DND-41 (cell line): Measurements from ENCODE around the gene NRXN3.
"Not testable (repeated sequence)": the region's sequence is repeated elsewhere in the genome, so short reads cannot be mapped to it uniquely, and the experiment has no call there.

Source experiments
- ATAC-seq: fragments of 200-7000 bp; cut with Tn5 transposase; 3 replicates; pipeline ENCODE4 v1.9.1; 2021; ENCODE audit warnings: low read depth; ENCODE audit not compliant: insufficient read depth
- DNase-seq: peaks from one replicate; pipeline ENCODE4 v3.0.0-alpha.2; 2020
- H2AFZ ChIP-seq: 2 replicates; pipeline ENCODE4 v1.6.0; 2012; ENCODE audit warnings: low read depth, low read length
- H3K27ac ChIP-seq: 2 replicates; pipeline ENCODE4 v1.5.1; 2012; ENCODE audit warnings: low read length, inconsistent platforms
- H3K27me3 ChIP-seq: fragments of 200-600 bp; sonication (generic); 2 replicates; pipeline ENCODE4 v1.6.0; 2012; ENCODE audit warnings: low read length, mild to moderate bottlenecking, inconsistent platforms; ENCODE audit not compliant: insufficient read depth, poor library complexity
- H3K36me3 ChIP-seq: 2 replicates; pipeline ENCODE4 v1.5.1; 2012; ENCODE audit warnings: low read length, inconsistent platforms; ENCODE audit not compliant: insufficient read depth
- H3K4me1 ChIP-seq: 2 replicates; pipeline ENCODE4 v1.5.1; 2012; ENCODE audit warnings: mild to moderate bottlenecking, low read length; ENCODE audit not compliant: insufficient read depth
- H3K4me2 ChIP-seq: 2 replicates; pipeline ENCODE4 v1.6.0; 2012; ENCODE audit warnings: mild to moderate bottlenecking, moderate library complexity, low read length, inconsistent platforms; ENCODE audit not compliant: insufficient read depth
- H3K4me3 ChIP-seq, 2 experiments: fragments of 200-600 bp in 1 of 2; shearing (Covaris generic) in 1 of 2; 2 replicates each; pipeline ENCODE4 v1.5.1; 2012 to 2016; ENCODE audit warnings: inconsistent platforms in 2 of 2, low read length in 2 of 2, mild to moderate bottlenecking in 2 of 2, low read depth in 1 of 2, moderate library complexity in 1 of 2
- H3K79me2 ChIP-seq: 2 replicates; pipeline ENCODE4 v1.6.0; 2012; ENCODE audit warnings: low read length, inconsistent platforms; ENCODE audit not compliant: insufficient read depth
- H3K9ac ChIP-seq: 2 replicates; pipeline ENCODE4 v1.6.0; 2012; ENCODE audit warnings: low read depth, mild to moderate bottlenecking, inconsistent platforms, low read length, moderate library complexity
- H3K9me3 ChIP-seq: 2 replicates; pipeline ENCODE4 v1.5.1; 2012; ENCODE audit warnings: low read length, moderate library complexity, mild to moderate bottlenecking, inconsistent platforms; ENCODE audit not compliant: insufficient read depth, severe bottlenecking
- H4K20me1 ChIP-seq: 2 replicates; pipeline ENCODE4 v1.6.0; 2012; ENCODE audit warnings: low read length; ENCODE audit not compliant: insufficient read depth
- EZH2 ChIP-seq: IDR thresholded peaks from 3 replicates; pipeline ENCODE4 v1.6.1; 2012; ENCODE audit warnings: borderline replicate concordance, low read depth, mild to moderate bottlenecking, moderate library complexity, low read length, inconsistent platforms; ENCODE audit not compliant: severe bottlenecking
- TF ChIP-seq, protein P1 (sequence below): IDR thresholded peaks from 2 replicates; pipeline ENCODE4 v1.5.1; 2012; ENCODE audit warnings: borderline replicate concordance, low read length, moderate library complexity, mild to moderate bottlenecking; ENCODE audit not compliant: poor library complexity, severe bottlenecking; ENCODE audit errors: extremely low read depth

The NRXN3 gene

DNA sequence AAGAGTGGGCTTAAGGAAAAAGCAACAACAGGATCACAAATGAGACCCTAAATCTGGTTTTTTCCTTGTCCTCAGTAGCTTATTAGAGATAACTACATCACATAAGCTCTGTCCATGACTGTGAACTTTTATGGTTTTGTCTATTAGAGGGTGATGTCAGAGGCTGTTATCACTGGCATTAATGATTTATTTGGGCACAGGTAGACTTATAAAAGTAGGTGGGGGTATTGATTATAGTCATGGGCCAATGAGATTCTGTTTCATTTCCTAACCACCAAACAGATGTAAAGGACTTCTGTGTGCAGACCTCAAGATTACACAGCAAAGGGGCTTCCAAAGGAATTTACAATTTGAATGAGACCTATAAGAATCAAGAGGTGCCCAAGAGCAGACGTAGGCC, 316.4 kb downstream of the NRXN3 start:
- ATAC-seq, result no peak
- Histone ChIP-seq H4K20me1 (no peaks in the 10 kb centered on the region), H2AFZ (no peak overlapping the region), H3K79me2 (no peaks in the 10 kb centered on the region), H3K27ac (no peak overlapping the region), H3K9me3 (no peaks in the 10 kb centered on the region), H3K9ac (no peak overlapping the region), H3K4me3 (no peak overlapping the region), H3K4me2 (no peak overlapping the region), H3K27me3 (no peaks in the 10 kb centered on the region), H3K36me3 (no peaks in the 10 kb centered on the region), H3K4me1 (no peaks in the 10 kb centered on the region)
- TF ChIP-seq, protein P1, sequence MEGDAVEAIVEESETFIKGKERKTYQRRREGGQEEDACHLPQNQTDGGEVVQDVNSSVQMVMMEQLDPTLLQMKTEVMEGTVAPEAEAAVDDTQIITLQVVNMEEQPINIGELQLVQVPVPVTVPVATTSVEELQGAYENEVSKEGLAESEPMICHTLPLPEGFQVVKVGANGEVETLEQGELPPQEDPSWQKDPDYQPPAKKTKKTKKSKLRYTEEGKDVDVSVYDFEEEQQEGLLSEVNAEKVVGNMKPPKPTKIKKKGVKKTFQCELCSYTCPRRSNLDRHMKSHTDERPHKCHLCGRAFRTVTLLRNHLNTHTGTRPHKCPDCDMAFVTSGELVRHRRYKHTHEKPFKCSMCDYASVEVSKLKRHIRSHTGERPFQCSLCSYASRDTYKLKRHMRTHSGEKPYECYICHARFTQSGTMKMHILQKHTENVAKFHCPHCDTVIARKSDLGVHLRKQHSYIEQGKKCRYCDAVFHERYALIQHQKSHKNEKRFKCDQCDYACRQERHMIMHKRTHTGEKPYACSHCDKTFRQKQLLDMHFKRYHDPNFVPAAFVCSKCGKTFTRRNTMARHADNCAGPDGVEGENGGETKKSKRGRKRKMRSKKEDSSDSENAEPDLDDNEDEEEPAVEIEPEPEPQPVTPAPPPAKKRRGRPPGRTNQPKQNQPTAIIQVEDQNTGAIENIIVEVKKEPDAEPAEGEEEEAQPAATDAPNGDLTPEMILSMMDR, result no peak
- no peak for TF ChIP-seq EZH2
- DNase-seq, result no peak

DNA sequence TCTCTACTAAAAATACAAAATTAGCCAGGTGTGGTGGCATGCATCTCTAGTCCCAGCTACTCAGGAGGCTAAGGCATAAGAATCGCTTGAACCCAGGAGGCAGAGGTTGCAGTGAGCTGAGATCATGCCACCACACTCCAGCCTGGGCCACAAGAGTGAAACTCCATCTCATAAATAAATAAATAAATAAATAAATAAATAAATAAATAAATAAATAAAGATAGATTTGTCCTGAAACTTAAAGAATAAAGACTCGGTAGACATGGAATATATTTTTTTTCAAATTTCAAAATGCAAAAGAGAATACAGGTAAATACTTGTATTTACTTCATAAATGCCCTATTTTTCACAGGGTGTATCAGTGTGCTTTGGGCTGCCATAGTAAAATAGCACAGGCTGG, 317.4 kb downstream of the NRXN3 start:
- not testable (repeated sequence) for H3K4me1 ChIP-seq, H3K4me3 ChIP-seq, H2AFZ ChIP-seq, DNase-seq, H3K4me2 ChIP-seq, H3K27me3 ChIP-seq, H4K20me1 ChIP-seq, H3K27ac ChIP-seq, ATAC-seq, H3K79me2 ChIP-seq, H3K9ac ChIP-seq, H3K9me3 ChIP-seq, H3K36me3 ChIP-seq

DNA sequence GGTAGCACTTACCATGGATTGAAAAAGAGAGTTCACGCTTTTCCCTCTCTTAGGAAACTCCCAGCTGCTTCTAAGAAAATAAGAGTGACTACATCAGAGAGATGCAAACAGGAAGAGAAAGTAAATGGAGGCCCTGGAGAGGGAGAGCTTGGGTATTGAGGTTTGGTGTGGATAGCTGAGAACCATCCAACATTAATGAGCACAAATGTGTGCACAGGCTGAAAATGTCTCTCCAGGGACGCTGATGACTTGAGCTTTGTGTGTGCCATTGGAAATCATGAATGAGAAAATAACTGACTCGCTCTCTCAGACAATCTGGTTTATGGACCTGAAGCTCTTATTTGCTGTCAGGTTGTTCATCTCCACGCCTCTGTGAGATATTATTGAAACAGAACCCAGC, 318.8 kb downstream of the NRXN3 start:
- H2AFZ ChIP-seq, result no peak overlapping the region
- TF ChIP-seq, protein P1, result no peak
- TF ChIP-seq EZH2, result no peak
- H3K27ac ChIP-seq, result no peak overlapping the region
- H3K36me3 ChIP-seq, result no peaks in the 10 kb centered on the region
- H3K4me2 ChIP-seq, result no peak overlapping the region
- no peak overlapping the region for H3K4me3 ChIP-seq
- DNase-seq, result no peak
- no peaks in the 10 kb centered on the region for H3K9me3 ChIP-seq
- H3K4me1 ChIP-seq, result no peaks in the 10 kb centered on the region
- no peak overlapping the region for H3K9ac ChIP-seq
- no peaks in the 10 kb centered on the region for H3K27me3 ChIP-seq
- H4K20me1 ChIP-seq, result no peaks in the 10 kb centered on the region
- H3K79me2 ChIP-seq, result no peaks in the 10 kb centered on the region
- no peak for ATAC-seq

DNA sequence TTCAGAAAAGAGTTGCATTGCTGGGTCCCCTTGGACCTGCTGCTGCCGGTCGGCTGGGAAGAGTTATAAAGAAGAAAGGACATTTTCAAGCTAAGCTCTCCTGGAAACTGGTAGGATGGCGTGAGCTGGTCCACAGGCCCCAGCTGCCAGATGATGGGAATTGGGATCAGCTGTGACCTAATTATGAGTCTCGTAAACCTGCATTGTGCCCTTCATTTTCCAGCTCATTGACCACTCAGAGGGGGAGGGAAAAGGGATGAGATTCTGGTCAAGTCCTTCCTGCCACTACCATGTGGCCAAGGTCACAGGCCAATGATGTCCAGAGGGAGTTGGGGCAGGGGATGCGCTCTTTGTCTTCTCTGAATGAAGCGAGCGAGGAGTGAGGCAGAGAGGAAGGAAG, 320.9 kb downstream of the NRXN3 start:
- no peak for DNase-seq
- Histone ChIP-seq H2AFZ (no peak overlapping the region), H3K4me2 (no peak overlapping the region), H3K36me3 (no peaks in the 10 kb centered on the region), H3K4me3 (no peak overlapping the region), H3K27ac (no peak overlapping the region), H3K9me3 (no peaks in the 10 kb centered on the region), H3K4me1 (no peaks in the 10 kb centered on the region), H3K79me2 (no peaks in the 10 kb centered on the region), H4K20me1 (no peaks in the 10 kb centered on the region), H3K27me3 (no peaks in the 10 kb centered on the region), H3K9ac (no peak overlapping the region)
- ATAC-seq, result no peak
- TF ChIP-seq, protein P1, result no peak
- TF ChIP-seq EZH2, result no peak
